ENCODE data around the gene FMNL2.

The FMNL2 gene

DNA sequence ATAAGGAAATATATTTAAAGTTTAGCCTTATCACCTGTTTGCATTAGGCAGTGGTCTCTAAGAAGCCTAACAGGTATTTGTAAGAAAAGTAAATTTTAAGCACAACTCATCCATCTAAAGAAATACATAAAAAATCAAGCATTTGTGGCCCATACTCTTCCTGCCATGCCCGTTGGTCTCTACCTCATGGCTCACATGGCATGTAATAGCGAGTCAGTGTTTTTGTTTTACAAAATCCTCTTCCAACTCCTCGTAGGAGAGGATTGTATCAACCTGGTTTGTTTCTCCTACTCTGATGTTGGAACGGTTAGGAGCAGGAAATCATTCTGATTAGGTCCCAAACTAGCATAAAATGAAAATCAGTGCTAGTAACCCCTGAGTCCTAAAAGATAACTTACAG, 91.8 kb downstream of the FMNL2 start:
- H3K79me2 ChIP-seq (ENCODE audit: insufficient read depth, low read length), result no peaks in the 10 kb centered on the region
- ATAC-seq (ENCODE audit: insufficient read depth, low read depth) (no peak), DNase-seq (no peak)
- H3K4me2 ChIP-seq (ENCODE audit: insufficient read depth, low read length), result no peak overlapping the region
- no peak overlapping the region for H3K4me3 ChIP-seq (ENCODE audit: low read depth in 1 of 2, low read length in 2 of 2)
- no peaks in the 10 kb centered on the region for H3K9me3 ChIP-seq (ENCODE audit: insufficient read depth, low read length, severe bottlenecking)
- H3K36me3 ChIP-seq (ENCODE audit: insufficient read depth, low read length), result no peaks in the 10 kb centered on the region
- no peaks in the 10 kb centered on the region for H3K27me3 ChIP-seq (ENCODE audit: insufficient read depth, low read length, poor library complexity)
- H2AFZ ChIP-seq (ENCODE audit: low read depth, low read length), result no peak overlapping the region
- H4K20me1 ChIP-seq (ENCODE audit: insufficient read depth, low read length), result no peaks in the 10 kb centered on the region
- H3K9ac ChIP-seq (ENCODE audit: low read depth, low read length), result no peak overlapping the region
- no peak for TF ChIP-seq EZH2 (IDR thresholded peaks at IDR 0.05; ENCODE audit: borderline replicate concordance, low read depth, low read length, severe bottlenecking)
- TF ChIP-seq, protein P1, sequence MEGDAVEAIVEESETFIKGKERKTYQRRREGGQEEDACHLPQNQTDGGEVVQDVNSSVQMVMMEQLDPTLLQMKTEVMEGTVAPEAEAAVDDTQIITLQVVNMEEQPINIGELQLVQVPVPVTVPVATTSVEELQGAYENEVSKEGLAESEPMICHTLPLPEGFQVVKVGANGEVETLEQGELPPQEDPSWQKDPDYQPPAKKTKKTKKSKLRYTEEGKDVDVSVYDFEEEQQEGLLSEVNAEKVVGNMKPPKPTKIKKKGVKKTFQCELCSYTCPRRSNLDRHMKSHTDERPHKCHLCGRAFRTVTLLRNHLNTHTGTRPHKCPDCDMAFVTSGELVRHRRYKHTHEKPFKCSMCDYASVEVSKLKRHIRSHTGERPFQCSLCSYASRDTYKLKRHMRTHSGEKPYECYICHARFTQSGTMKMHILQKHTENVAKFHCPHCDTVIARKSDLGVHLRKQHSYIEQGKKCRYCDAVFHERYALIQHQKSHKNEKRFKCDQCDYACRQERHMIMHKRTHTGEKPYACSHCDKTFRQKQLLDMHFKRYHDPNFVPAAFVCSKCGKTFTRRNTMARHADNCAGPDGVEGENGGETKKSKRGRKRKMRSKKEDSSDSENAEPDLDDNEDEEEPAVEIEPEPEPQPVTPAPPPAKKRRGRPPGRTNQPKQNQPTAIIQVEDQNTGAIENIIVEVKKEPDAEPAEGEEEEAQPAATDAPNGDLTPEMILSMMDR (IDR thresholded peaks at IDR 0.05; ENCODE audit: borderline replicate concordance, extremely low read depth, low read length, poor library complexity, severe bottlenecking), result no peak
- no peaks in the 10 kb centered on the region for H3K4me1 ChIP-seq (ENCODE audit: insufficient read depth, low read length)
- H3K27ac ChIP-seq (ENCODE audit: low read length), result no peak overlapping the region

DNA sequence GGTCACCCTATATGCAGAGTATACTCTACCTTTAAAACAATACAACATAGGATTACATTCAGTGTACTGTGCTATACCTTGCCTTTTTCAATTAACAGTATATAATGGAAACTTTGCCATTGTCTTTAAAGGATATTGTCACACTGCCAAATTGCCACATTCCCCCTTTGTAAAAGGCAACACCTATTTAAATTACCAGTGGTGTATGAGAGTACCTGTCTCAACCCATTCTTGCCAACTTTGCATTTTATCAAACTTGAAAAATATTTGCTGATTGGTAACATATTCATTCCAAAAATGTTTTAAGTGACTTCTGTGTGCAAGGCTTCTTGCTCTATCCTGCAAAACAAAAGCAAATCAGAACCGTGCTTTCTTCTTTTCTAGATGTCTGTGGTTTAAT, 92.9 kb downstream of the FMNL2 start:
- DNase-seq, result no peak
- no peak for ATAC-seq (ENCODE audit: insufficient read depth, low read depth)
- Histone ChIP-seq H3K4me1 (ENCODE audit: insufficient read depth, low read length) (no peaks in the 10 kb centered on the region), H3K4me2 (ENCODE audit: insufficient read depth, low read length) (no peak overlapping the region), H3K27ac (ENCODE audit: low read length) (no peak overlapping the region), H2AFZ (ENCODE audit: low read depth, low read length) (no peak overlapping the region), H3K9ac (ENCODE audit: low read depth, low read length) (no peak overlapping the region), H4K20me1 (ENCODE audit: insufficient read depth, low read length) (no peaks in the 10 kb centered on the region), H3K79me2 (ENCODE audit: insufficient read depth, low read length) (no peaks in the 10 kb centered on the region), H3K36me3 (ENCODE audit: insufficient read depth, low read length) (no peaks in the 10 kb centered on the region), H3K27me3 (ENCODE audit: insufficient read depth, low read length, poor library complexity) (peaks cover 3% of the 10 kb centered on the region), H3K9me3 (ENCODE audit: insufficient read depth, low read length, severe bottlenecking) (no peaks in the 10 kb centered on the region), H3K4me3 (ENCODE audit: low read depth in 1 of 2, low read length in 2 of 2) (no peak overlapping the region)
- TF ChIP-seq EZH2 (IDR thresholded peaks at IDR 0.05; ENCODE audit: borderline replicate concordance, low read depth, low read length, severe bottlenecking), result no peak
- TF ChIP-seq, protein P1 (IDR thresholded peaks at IDR 0.05; ENCODE audit: borderline replicate concordance, extremely low read depth, low read length, poor library complexity, severe bottlenecking), result no peak

DNA sequence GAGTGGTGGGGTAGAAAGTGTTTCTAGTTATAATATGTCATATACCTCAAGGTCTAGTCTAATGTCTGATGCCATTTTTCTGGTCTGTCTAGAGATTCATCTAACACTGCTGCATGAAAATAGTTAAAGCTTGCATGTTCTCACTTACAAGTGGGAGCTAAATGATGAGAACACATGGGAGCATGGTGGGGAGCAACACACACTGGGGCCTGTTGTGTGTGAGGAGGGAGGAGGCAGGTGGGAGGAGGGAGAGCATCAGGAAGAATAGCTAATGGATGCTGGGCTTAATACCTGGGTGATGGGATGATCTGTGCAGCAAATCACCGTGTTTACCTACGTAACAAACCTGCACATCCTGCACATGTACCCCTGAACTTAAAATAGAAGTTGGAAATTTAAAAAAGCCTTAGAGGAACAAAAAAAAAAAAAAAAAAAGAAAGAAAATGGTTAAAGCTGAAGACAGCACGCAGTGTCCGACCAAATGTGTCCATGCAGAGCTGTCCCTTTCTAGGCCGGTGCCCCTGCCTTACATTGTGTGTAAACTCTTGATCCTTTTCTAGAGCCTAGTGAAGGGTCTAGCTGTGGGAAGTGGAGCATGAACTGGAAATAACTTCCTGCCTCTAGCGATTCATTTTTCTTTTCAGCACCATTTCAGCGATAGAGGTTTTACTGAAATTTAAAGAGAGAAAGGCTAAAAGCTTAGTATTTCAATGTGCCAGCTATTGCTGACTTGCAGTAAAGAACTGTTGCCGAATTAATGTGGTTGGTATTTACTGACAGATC, 94.0 kb downstream of the FMNL2 start:
- ATAC-seq (ENCODE audit: insufficient read depth, low read depth) (no peak), DNase-seq (no peak)
- no peaks in the 10 kb centered on the region for H3K9me3 ChIP-seq (ENCODE audit: insufficient read depth, low read length, severe bottlenecking)
- no peaks in the 10 kb centered on the region for H3K36me3 ChIP-seq (ENCODE audit: insufficient read depth, low read length)
- H3K27me3 ChIP-seq (ENCODE audit: insufficient read depth, low read length, poor library complexity), result peaks cover 3% of the 10 kb centered on the region
- H3K4me3 ChIP-seq (ENCODE audit: low read depth in 1 of 2, low read length in 2 of 2), result no peak overlapping the region
- H3K4me2 ChIP-seq (ENCODE audit: insufficient read depth, low read length), result no peak overlapping the region
- no peak overlapping the region for H3K27ac ChIP-seq (ENCODE audit: low read length)
- no peaks in the 10 kb centered on the region for H3K4me1 ChIP-seq (ENCODE audit: insufficient read depth, low read length)
- no peaks in the 10 kb centered on the region for H3K79me2 ChIP-seq (ENCODE audit: insufficient read depth, low read length)
- TF ChIP-seq, protein P1 (IDR thresholded peaks at IDR 0.05; ENCODE audit: borderline replicate concordance, extremely low read depth, low read length, poor library complexity, severe bottlenecking), result no peak
- no peak for TF ChIP-seq EZH2 (IDR thresholded peaks at IDR 0.05; ENCODE audit: borderline replicate concordance, low read depth, low read length, severe bottlenecking)
- no peak overlapping the region for H2AFZ ChIP-seq (ENCODE audit: low read depth, low read length)
- no peak overlapping the region for H3K9ac ChIP-seq (ENCODE audit: low read depth, low read length)
- H4K20me1 ChIP-seq (ENCODE audit: insufficient read depth, low read length), result no peaks in the 10 kb centered on the region
